Stimulated activated memory B cell treated with anti-CD40 and anti-IgM and Interleukin-4, amounts not matched to agents 10 μg/mL and 1 μg/mL and 100 μg/mL, for 72 hours (primary cell): Measurements from ENCODE around the gene EGF.

ENCODE experiments used
- ATAC-seq: fragments of 150-1000 bp; cut with Tn5 transposase; 2 replicates; pipeline ENCODE4 v1.10.0; 2021
- H3K27ac Mint-ChIP-seq: one replicate; pipeline ENCODE4 v1.8.0; 2022; ENCODE audit warnings: mild to moderate bottlenecking, mixed read lengths
- H3K27me3 Mint-ChIP-seq: one replicate; pipeline ENCODE4 v1.8.0; 2022; ENCODE audit warnings: mixed read lengths
- H3K36me3 Mint-ChIP-seq: one replicate; pipeline ENCODE4 v1.8.0; 2022; ENCODE audit warnings: mixed read lengths
- H3K4me1 Mint-ChIP-seq: one replicate; pipeline ENCODE4 v1.8.0; 2022; ENCODE audit warnings: mixed read lengths
- H3K4me3 Mint-ChIP-seq: one replicate; pipeline ENCODE4 v1.8.0; 2022; ENCODE audit warnings: mild to moderate bottlenecking, moderate library complexity, mixed read lengths
- H3K9me3 Mint-ChIP-seq: one replicate; pipeline ENCODE4 v1.8.0; 2022; ENCODE audit warnings: mixed read lengths

Gene EGF

DNA sequence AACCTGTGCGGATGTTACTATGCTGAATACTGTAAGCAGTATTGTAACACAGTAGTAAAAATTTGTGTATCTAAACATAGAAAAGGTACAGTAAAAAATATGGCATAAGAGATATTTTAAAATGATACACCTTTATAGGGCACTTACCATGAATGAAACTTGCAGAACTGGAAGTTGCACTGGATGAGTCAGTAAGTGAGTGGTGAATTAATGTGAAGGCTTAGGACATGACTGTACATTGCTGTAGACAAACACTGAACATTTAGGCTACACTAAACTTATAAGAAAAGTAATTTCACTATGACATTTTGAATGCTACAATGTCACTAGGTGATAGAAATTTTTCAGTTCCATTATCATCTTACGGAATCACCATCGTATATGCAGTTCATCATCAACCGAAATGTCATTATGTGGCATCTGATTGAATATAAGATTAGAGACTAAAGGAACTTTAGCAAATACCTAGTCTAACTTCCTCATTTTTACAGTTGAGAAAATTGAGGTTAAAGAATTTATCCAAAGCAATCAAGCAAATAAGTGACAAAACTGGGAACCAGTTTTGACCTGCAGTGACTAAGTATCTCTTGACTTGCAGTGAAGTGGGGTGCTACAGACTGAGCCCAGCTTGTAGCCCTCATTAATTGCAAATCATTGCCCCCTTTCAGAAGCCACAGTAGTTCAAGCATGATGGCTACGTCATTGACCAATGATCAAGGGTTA, 55.3 kb downstream of the EGF start:
- ATAC-seq = peak; percentile 79
- H3K4me3 Mint-ChIP-seq = no peak overlapping the region
- no peaks in the 10 kb centered on the region for H3K36me3 Mint-ChIP-seq
- peaks cover 21% of the 10 kb centered on the region for H3K4me1 Mint-ChIP-seq
- H3K9me3 Mint-ChIP-seq = no peaks in the 10 kb centered on the region
- peaks cover 26% of the 10 kb centered on the region for H3K27me3 Mint-ChIP-seq
- H3K27ac Mint-ChIP-seq = no peak overlapping the region

GRCh38 chr4:109969087-109969486, 56.4 kb downstream of the EGF start:
- Mint-ChIP-seq H3K9me3 (no peaks in the 10 kb centered on the region), H3K4me1 (peaks cover 21% of the 10 kb centered on the region), H3K4me3 (no peak overlapping the region), H3K27ac (no peak overlapping the region), H3K36me3 (no peaks in the 10 kb centered on the region), H3K27me3 (peaks cover 28% of the 10 kb centered on the region)
- ATAC-seq = no peak

DNA sequence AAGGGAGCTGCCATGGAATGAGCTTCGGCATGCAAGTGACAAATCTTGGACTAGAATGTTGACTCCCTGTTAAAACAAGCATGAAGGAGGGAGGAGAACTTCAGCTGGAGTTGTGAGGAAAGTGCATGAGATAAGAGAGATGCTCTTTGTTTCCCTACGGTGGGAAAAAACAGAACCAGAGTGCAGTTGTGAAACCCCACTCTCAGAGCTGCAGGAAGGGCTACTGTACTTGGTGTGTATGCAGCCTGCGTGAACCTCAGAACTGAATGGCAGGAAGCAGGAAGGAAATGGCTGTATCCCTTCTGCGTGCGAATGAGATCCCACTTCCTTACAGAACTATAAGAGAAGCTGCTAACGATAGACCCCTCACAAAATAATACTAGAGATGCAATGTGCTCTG, 57.2 kb downstream of the EGF start:
- H3K4me1 Mint-ChIP-seq = peaks cover 21% of the 10 kb centered on the region
- peaks cover 33% of the 10 kb centered on the region for H3K27me3 Mint-ChIP-seq
- no peak overlapping the region for H3K27ac Mint-ChIP-seq
- H3K9me3 Mint-ChIP-seq = no peaks in the 10 kb centered on the region
- H3K36me3 Mint-ChIP-seq = no peaks in the 10 kb centered on the region
- ATAC-seq = no peak
- no peak overlapping the region for H3K4me3 Mint-ChIP-seq

- Mint-ChIP-seq H3K27ac (no peak overlapping the region), H3K27me3 (peaks cover 17% of the 10 kb centered on the region), H3K36me3 (no peaks in the 10 kb centered on the region), H3K9me3 (no peaks in the 10 kb centered on the region), H3K4me1 (peaks cover 16% of the 10 kb centered on the region), H3K4me3 (no peak overlapping the region)
- no peak for ATAC-seq
Observed at GRCh38 chr4:109972786-109973528, 60.3 kb downstream of the EGF start.

DNA sequence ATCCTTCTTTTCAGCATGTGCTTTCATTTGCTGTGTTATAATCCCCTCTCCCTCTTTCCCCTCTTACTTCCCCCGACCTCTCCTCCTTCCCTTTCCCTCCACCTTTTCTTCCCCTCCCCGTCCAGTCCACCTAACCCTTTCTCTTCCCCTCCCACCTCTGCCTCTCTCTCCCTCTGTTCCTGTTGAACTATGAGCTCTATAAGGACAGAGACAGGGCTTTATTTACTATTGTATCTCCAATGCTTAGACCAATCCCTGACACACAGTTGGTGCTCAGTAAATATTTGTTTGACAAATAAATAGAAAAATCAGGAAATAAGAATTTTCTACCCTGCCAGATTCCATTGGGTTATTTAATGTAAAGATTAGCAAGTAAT, 60.8 kb downstream of the EGF start:
- Mint-ChIP-seq H3K9me3 (no peaks in the 10 kb centered on the region), H3K4me3 (no peak overlapping the region), H3K4me1 (peaks cover 15% of the 10 kb centered on the region), H3K27ac (no peak overlapping the region), H3K36me3 (no peaks in the 10 kb centered on the region), H3K27me3 (peaks cover 22% of the 10 kb centered on the region)
- no peak for ATAC-seq

DNA sequence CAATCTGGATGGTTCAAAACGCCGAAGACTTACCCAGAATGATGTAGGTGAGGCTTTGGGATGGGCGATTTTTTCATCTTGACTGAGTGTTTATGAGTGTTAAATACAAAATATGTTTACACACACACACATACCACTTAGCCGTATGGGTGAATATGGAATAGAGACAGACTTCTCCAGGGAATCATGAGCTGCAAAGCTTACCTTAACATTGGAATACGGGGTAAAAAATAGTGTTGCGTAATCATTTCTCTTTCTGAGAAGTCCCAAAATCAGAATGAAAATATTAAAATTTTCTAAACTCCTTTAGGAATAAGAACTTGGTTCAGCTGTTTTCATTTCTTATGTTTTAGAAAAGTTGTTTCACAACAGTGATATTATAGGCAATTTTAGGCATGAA, 63.5 kb downstream of the EGF start:
- Mint-ChIP-seq H3K4me3 (no peak overlapping the region), H3K27me3 (peaks cover 24% of the 10 kb centered on the region), H3K4me1 (no peaks in the 10 kb centered on the region), H3K9me3 (no peaks in the 10 kb centered on the region), H3K36me3 (no peaks in the 10 kb centered on the region), H3K27ac (no peak overlapping the region)
- no peak for ATAC-seq

DNA sequence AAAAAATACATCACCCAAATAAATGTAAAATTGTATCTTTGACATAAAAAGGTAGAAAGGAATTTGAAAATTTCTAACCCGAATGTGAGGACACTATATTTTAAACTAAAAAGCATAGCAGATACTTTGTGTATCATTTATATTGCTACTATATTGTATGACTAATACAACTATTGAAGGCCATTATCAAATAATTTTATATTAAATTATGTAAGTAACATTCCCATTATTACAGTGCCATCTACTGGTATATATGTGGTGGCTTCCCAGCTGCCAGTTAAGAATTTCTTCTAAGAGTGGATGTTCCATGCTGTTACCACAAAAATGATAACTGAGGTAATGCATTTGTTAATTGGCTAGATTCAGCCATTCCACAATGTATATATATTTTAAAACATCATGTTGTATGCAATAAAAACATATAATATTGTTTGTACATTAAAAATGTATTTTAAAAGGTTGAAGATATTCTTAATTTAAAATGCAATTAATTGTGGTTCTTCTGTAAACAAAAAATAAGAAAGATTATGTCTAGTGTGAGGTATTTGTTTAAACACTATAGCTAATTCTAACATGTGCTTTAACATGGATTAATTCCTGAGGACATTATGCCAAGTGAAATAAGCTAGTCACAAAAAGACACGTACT, 65.3 kb downstream of the EGF start:
- Mint-ChIP-seq H3K4me1 (no peaks in the 10 kb centered on the region), H3K27me3 (peaks cover 24% of the 10 kb centered on the region), H3K36me3 (no peaks in the 10 kb centered on the region), H3K4me3 (no peak overlapping the region), H3K27ac (no peak overlapping the region), H3K9me3 (no peaks in the 10 kb centered on the region)
- no peak for ATAC-seq

GRCh38 chr4:109978704-109979454, 66.2 kb downstream of the EGF start:
- no peaks in the 10 kb centered on the region for H3K9me3 Mint-ChIP-seq
- no peaks in the 10 kb centered on the region for H3K36me3 Mint-ChIP-seq
- peaks cover 24% of the 10 kb centered on the region for H3K27me3 Mint-ChIP-seq
- H3K27ac Mint-ChIP-seq = no peak overlapping the region
- no peak for ATAC-seq
- no peak overlapping the region for H3K4me3 Mint-ChIP-seq
- H3K4me1 Mint-ChIP-seq = no peaks in the 10 kb centered on the region

DNA sequence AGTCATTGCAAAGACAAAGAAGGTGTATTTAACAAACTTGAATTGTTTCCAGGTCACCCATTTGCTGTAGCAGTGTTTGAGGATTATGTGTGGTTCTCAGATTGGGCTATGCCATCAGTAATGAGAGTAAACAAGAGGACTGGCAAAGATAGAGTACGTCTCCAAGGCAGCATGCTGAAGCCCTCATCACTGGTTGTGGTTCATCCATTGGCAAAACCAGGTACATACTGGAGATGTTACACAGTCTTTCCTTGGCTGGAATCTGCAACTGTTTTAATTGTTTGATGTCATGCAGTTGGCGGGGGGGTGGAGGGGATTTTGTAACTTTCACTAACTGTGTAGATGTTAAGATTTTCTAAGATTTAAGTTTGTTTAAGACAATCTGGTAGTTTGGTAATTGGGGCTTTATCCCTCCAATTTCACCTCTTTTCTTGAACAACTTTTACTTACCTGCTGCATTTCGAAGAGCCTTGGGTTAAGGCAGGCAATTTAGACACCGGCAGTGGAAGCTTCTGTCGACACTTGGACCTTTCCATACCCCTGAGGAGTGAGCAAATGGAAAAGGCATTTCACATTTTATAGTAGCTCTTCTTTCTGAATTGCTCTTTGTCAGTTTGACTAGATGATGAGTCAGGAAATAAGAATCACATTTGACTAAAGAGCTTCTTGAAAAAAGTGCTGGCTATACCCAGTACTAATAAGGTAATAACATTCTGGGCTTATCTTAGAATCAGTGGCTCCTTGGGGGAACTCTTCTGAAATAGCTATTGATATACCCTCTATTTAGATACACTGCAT, 67.4 kb downstream of the EGF start:
- ATAC-seq = no peak
- Mint-ChIP-seq H3K27me3 (peaks cover 16% of the 10 kb centered on the region), H3K4me3 (no peak overlapping the region), H3K9me3 (no peaks in the 10 kb centered on the region), H3K36me3 (no peaks in the 10 kb centered on the region), H3K4me1 (no peaks in the 10 kb centered on the region), H3K27ac (no peak overlapping the region)

DNA sequence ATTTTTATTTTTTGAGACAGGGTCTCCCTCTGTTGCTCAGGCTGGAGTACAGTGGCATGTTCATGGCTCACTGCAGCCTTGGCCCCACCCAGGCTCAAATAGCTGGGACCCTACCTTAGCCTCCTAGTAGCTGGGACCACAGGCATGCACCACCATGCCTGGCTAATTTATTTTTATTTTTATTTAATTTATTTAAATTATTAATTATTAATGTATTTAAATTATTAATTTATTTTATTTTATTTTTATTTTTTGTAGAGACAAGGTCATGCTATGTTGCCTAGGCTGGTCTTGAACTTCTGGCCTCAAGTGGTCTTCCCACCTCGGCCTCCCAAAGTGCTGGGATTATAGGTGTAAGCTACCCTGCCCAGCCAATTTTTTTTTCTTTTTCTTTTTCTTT, 69.3 kb downstream of the EGF start:
- ATAC-seq = no peak
- no peaks in the 10 kb centered on the region for H3K4me1 Mint-ChIP-seq
- H3K4me3 Mint-ChIP-seq = no peak overlapping the region
- peaks cover 16% of the 10 kb centered on the region for H3K27me3 Mint-ChIP-seq
- H3K9me3 Mint-ChIP-seq = no peaks in the 10 kb centered on the region
- no peak overlapping the region for H3K27ac Mint-ChIP-seq
- H3K36me3 Mint-ChIP-seq = no peaks in the 10 kb centered on the region

- Mint-ChIP-seq H3K9me3 (no peaks in the 10 kb centered on the region), H3K4me3 (no peak overlapping the region), H3K27me3 (peaks cover 16% of the 10 kb centered on the region), H3K4me1 (no peaks in the 10 kb centered on the region), H3K27ac (no peak overlapping the region), H3K36me3 (no peaks in the 10 kb centered on the region)
- no peak for ATAC-seq
Observed at GRCh38 chr4:109982521-109982920, 69.8 kb downstream of the EGF start.

DNA sequence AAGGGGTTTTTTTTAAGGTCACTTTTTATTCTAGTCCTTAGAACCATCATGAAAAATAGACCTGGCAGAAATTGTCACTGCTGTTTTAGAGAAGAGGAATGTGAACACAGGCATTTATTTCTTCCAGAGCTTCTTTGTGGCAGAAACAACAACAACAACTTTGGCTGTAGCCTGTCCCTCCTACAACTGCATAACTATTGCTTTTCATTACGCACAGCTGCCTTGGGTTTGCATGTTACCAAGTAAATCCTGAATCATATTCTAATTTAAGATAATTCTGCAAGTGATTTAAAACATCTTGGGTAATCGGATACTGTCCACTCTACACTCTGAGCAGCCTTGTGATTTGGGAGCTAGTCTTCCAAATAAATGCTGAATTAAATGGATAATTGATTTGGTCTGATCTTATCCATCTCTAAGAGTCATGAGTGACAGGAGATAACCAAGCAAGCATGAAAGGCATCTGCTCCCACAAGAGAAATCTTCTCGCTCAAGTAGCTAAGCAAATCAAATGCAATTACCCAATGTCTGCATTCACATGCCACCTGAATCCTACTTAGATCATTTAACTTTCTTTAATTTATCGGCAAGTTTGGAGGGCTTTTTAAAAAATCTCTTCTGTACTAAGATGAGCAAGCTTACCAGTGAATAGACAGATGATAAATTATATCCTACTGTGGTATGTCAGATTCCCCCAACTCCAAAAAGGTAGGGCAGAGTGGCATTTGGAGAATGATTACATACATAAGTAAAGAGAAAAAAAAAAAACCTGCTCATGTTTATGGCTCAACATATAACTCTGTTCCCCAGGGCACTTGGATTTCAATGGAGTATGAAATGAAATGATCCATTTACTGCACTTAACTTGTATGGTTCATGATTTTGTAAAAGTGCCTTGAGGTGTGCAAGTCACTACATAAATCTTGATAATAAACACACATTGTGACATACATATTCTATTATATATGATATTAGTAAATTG, 73.6 kb downstream of the EGF start:
- no peaks in the 10 kb centered on the region for H3K36me3 Mint-ChIP-seq
- no peak overlapping the region for H3K27ac Mint-ChIP-seq

GRCh38 chr4:109989044-109989443, 76.4 kb downstream of the EGF start:
- peaks cover 24% of the 10 kb centered on the region for H3K4me1 Mint-ChIP-seq
- no peak overlapping the region for H3K4me3 Mint-ChIP-seq
- peaks cover 10% of the 10 kb centered on the region for H3K9me3 Mint-ChIP-seq
- ATAC-seq = no peak
- H3K27ac Mint-ChIP-seq = no peak overlapping the region
- H3K27me3 Mint-ChIP-seq = no peaks in the 10 kb centered on the region
- no peaks in the 10 kb centered on the region for H3K36me3 Mint-ChIP-seq

More for the DNA sequence above, 73.6 kb downstream of the EGF start:
- Mint-ChIP-seq H3K4me1 (peaks cover 15% of the 10 kb centered on the region), H3K27me3 (no peaks in the 10 kb centered on the region), H3K9me3 (peaks cover 8% of the 10 kb centered on the region), H3K4me3 (no peak overlapping the region)
- no peak for ATAC-seq

GRCh38 chr4:109989618-109990017, 76.9 kb downstream of the EGF start:
- H3K9me3 Mint-ChIP-seq = peaks cover 10% of the 10 kb centered on the region
- H3K36me3 Mint-ChIP-seq = no peaks in the 10 kb centered on the region
- ATAC-seq = no peak
- H3K4me3 Mint-ChIP-seq = no peak overlapping the region
- peak overlapping the region; percentile 51 for H3K27ac Mint-ChIP-seq
- H3K27me3 Mint-ChIP-seq = no peaks in the 10 kb centered on the region
- peaks cover 28% of the 10 kb centered on the region for H3K4me1 Mint-ChIP-seq
